K562 (cell line): Measurements from ENCODE around the gene CRYBG3. TPM values are rescaled to one million over a fixed set of nuclear protein-coding genes. Genes with fewer than 3 reads are reported as not detected.

Experiments
- ATAC-seq: fragments of 200-7000 bp; cut with Tn5 transposase; 3 replicates; pipeline ENCODE4 v1.9.1; 2020; ENCODE audit warnings: moderate library complexity
- BruUV-seq: library from RNA; stranded (reverse); fragments of 400-500 nt; replicated peaks from 2 replicates; lab custom pipeline; 2021; lab: Mats Ljungman, UMichigan
- CTCF ChIA-PET: fragments of 300-600 bp; formaldehyde crosslinking; extraction: SDS; loops from one replicate; lab custom pipeline; 2021; ENCODE audit warnings: low intra/inter-chr PET ratio; lab: Yijun Ruan, JAX
- POLR2A ChIA-PET: fragments of 300-600, 350-650 bp; sonication (Branson Sonifier 250); formaldehyde crosslinking; extraction: SDS; loops from one replicate; lab custom pipeline; 2021; ENCODE audit warnings: antibody characterized with exemption, inconsistent platforms; lab: Yijun Ruan, JAX
- DNase-seq, 4 experiments: peaks; one replicate each; pipeline versions ENCODE4 v3.0.0 to v3.0.0-alpha.2; 2011 to 2018; ENCODE audit warnings: low spot score in 3 of 4, mixed read lengths in 3 of 4; ENCODE audit errors: extremely low read depth in 1 of 4
- FAIRE-seq: peaks from 2 replicates; lab custom pipeline; 2011; peaks lifted over from hg19 to GRCh38; lab: Jason Lieb, UNC
- H2AFZ ChIP-seq: 2 replicates; pipeline ENCODE4 v1.6.0; 2011; ENCODE audit warnings: low read depth, low read length, control low read depth, inconsistent platforms
- H3K27ac ChIP-seq: fragments of 200-600 bp; 3 replicates; pipeline ENCODE4 v1.8.0; 2011; ENCODE audit warnings: low read depth, mild to moderate bottlenecking, control low read depth, inconsistent platforms, low read length, moderate library complexity, mixed read lengths; ENCODE audit errors: extremely low read depth
- H3K27me3 ChIP-seq, 2 experiments: fragments of 300-600 bp in 1 of 2; 2 replicates in 1 of 2; 3 replicates in 1 of 2; pipeline versions ENCODE4 v1.6.0 to v1.8.0; 2011; ENCODE audit warnings: inconsistent platforms in 2 of 2, low read length in 2 of 2, mild to moderate bottlenecking in 1 of 2, mixed read lengths in 1 of 2, moderate library complexity in 1 of 2; ENCODE audit not compliant: control insufficient read depth in 2 of 2, insufficient read depth in 2 of 2
- H3K36me3 ChIP-seq: fragments of 300-600 bp; 3 replicates; pipeline ENCODE4 v1.8.0; 2011; ENCODE audit warnings: mild to moderate bottlenecking, low read length, inconsistent platforms; ENCODE audit not compliant: control insufficient read depth, insufficient read depth
- H3K4me1 ChIP-seq, 2 experiments: fragments of 200-600 bp in 1 of 2; replicated peaks in 1 of 2; 2 replicates in 1 of 2; 3 replicates in 1 of 2; pipeline versions ENCODE4 v1.5.1 to v1.8.0; 2011; ENCODE audit warnings: inconsistent platforms in 2 of 2, low read length in 2 of 2, mild to moderate bottlenecking in 1 of 2, mixed read lengths in 1 of 2, moderate library complexity in 1 of 2; ENCODE audit not compliant: control insufficient read depth in 2 of 2, insufficient read depth in 2 of 2
- H3K4me2 ChIP-seq: 2 replicates; pipeline ENCODE4 v1.6.1; 2011; ENCODE audit warnings: low read length, control low read depth, inconsistent platforms, mixed read lengths; ENCODE audit not compliant: insufficient read depth
- H3K4me3 ChIP-seq: fragments of 200-600 bp; sonication (generic), shearing (Covaris generic); 2 replicates; pipeline ENCODE4 v1.5.1; 2016; ENCODE audit warnings: control low read depth, inconsistent platforms
- H3K79me2 ChIP-seq: fragments of 200-600 bp; 3 replicates; pipeline ENCODE4 v1.8.0; 2011; ENCODE audit warnings: low read length, inconsistent platforms; ENCODE audit not compliant: control insufficient read depth, insufficient read depth
- H3K9ac ChIP-seq, 2 experiments: 2 replicates each; pipeline versions ENCODE4 v1.6.0 to v1.6.1; 2011; ENCODE audit warnings: low read depth in 2 of 2, low read length in 2 of 2, control low read depth in 1 of 2, inconsistent platforms in 1 of 2, mild to moderate bottlenecking in 1 of 2, mixed read lengths in 1 of 2; ENCODE audit not compliant: insufficient read depth in 1 of 2
- H3K9me1 ChIP-seq: one replicate; pipeline ENCODE4 v1.6.0; 2011; ENCODE audit warnings: inconsistent platforms, mild to moderate bottlenecking, low read length, moderate library complexity; ENCODE audit not compliant: control insufficient read depth, insufficient read depth
- H3K9me3 ChIP-seq: replicated peaks from 2 replicates; pipeline ENCODE4 v1.5.1; 2011; ENCODE audit warnings: low read depth, low read length, inconsistent platforms; ENCODE audit not compliant: control insufficient read depth, insufficient read depth
- H4K20me1 ChIP-seq: replicated peaks from 2 replicates; pipeline ENCODE4 v1.6.1; 2011; ENCODE audit warnings: low read length, inconsistent platforms, mixed read lengths; ENCODE audit not compliant: control insufficient read depth, insufficient read depth
- EGR1 ChIP-seq: fragments of 450-650 bp; conservative IDR thresholded peaks from 2 replicates; pipeline ENCODE4 v1.6.1; 2017; ENCODE audit warnings: mild to moderate bottlenecking
- RBM39 ChIP-seq: fragments of 200-400 bp; formaldehyde crosslinking; optimal IDR thresholded peaks from 2 replicates; pipeline ENCODE3; 2018; ENCODE audit warnings: low read depth, low read length
- WGBS: fragments of 100-300 bp; shearing (Covaris generic); methylation state at CpG from one replicate; pipeline ENCODE4 v1.1.6; 2016; ENCODE audit warnings: low coverage, mixed read lengths; ENCODE audit not compliant: insufficient coverage; ENCODE audit errors: missing lambda C conversion rate; 5-methylcytosine and 5-hydroxymethylcytosine counted together
- in situ Hi-C: fragments of 300-500 bp; cut with MboI; formaldehyde crosslinking; loops from 4 replicates; pipeline ENCODE4 v1.15.0; 2018; ENCODE audit warnings: inconsistent platforms, mixed read lengths
- intact Hi-C: fragments of 100-400 bp; cut with micrococcal nuclease; formaldehyde crosslinking; loops from 2 replicates; pipeline ENCODE4 v1.14.2; 2022
- polyA plus RNA-seq, 8 experiments: library from polyadenylated mRNA; depleted of rRNA in 4 of 8; stranded (reverse) in 5 of 8; unstranded in 3 of 8; fragments of >200 nt; fragmentation: Nextera tagmentation in 2 of 8; fragmentation: Illumina TruSeq in 1 of 8; extraction: Ambion mirVana in 2 of 8; extraction: Trizol in 1 of 8; gene quantifications; 2 replicates each; pipeline versions ENCODE4 v1.2.1 to v1.2.3, GENCODE V29; 2011 to 2014; ENCODE audit warnings: inconsistent platforms in 1 of 8, missing spikeins in 1 of 8
- total RNA-seq, 7 experiments: library from RNA; depleted of rRNA in 6 of 7; stranded (reverse); fragments of >200 nt in 6 of 7; fragmentation: Illumina TruSeq in 2 of 7; extraction: Trizol in 2 of 7; gene quantifications; 2 replicates each; pipeline versions ENCODE4 v1.2.1 to v1.2.3, GENCODE V29; 2011 to 2021; ENCODE audit warnings: low replicate concordance in 1 of 7
- TF ChIP-seq, protein P1 (sequence below): fragments of 450-650 bp; IDR thresholded peaks from 2 replicates; pipeline ENCODE4 v1.6.1; 2017; ENCODE audit warnings: mild to moderate bottlenecking, moderate library complexity

CRYBG3 gene
- total and polyA plus RNA-seq, 9 of the 15 experiments (the other 6 are each of a cell fraction or from before 2014, with no cell fraction given), result 0.08 to 0.72 (median 0.18) TPM

DNA sequence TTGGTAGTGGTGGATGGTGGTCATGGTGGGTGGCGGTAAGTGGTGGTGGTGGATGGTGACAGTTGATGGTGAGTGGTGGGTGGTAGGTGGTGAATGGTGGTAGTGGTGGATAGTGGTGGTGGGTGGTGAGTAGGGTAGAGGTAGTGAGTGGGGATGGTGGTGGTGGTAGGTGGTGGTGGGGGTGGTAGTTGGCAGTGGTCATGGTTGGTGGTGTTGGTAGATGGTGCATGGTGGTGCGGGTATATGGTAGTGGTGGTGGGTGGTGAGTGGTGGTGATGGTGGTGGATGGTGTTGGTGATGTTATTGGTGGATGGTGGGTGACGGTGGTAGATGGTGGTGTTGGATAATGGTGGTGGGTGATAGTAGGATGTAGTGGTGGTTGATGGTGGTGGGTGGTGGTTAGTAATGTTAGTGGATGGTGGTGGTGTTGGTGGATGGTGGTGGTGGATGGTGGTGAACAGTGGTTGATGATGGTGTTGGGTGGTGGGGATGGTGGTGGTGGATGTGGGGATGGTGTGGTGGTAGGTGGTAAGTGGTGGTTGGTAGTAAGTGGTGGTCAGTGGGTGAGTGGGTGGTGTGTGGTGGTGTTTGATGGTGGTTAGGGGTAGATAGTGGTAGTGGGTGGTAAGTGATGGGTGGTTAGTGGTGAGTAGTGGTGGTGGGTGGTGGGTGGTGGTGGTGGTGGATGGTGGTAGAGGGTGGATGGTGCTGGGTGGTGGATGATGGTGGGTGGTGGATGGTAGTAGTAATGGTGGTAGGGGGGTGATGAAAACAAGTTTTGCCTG lies 167.2 kb downstream of the CRYBG3 start:
- Histone ChIP-seq H3K9ac (no peak overlapping the region), H3K4me2 (no peak overlapping the region), H3K4me1 (no peaks in the 10 kb centered on the region), H2AFZ (no peak overlapping the region), H4K20me1 (no peaks in the 10 kb centered on the region), H3K9me1 (no peaks in the 10 kb centered on the region), H3K27ac (no peak overlapping the region), H3K9me3 (no peaks in the 10 kb centered on the region), H3K4me3 (no peak overlapping the region), H3K27me3 (no peaks in the 10 kb centered on the region), H3K79me2 (no peaks in the 10 kb centered on the region), H3K36me3 (no peaks in the 10 kb centered on the region)
- BruUV-seq, result no TSS peak
- WGBS, result 0% methylated on average over 1 of the region's 3 CpGs
- DNase-seq (no peak), FAIRE-seq (no peak), ATAC-seq (no peak)
- ChIA-PET CTCF (no interaction called here), POLR2A (no interaction called here)
- intact Hi-C loops (no loop called here), in situ Hi-C loops (no loop called here)
- TF ChIP-seq EGR1 (no peak), RBM39 (no peak)
- TF ChIP-seq, protein P1, sequence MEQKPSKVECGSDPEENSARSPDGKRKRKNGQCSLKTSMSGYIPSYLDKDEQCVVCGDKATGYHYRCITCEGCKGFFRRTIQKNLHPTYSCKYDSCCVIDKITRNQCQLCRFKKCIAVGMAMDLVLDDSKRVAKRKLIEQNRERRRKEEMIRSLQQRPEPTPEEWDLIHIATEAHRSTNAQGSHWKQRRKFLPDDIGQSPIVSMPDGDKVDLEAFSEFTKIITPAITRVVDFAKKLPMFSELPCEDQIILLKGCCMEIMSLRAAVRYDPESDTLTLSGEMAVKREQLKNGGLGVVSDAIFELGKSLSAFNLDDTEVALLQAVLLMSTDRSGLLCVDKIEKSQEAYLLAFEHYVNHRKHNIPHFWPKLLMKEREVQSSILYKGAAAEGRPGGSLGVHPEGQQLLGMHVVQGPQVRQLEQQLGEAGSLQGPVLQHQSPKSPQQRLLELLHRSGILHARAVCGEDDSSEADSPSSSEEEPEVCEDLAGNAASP, result no peak
